H1 (cell line): ENCODE results near the gene KIAA0586.

Source experiments
- CBX5 ChIP-seq: fragments of 300-800, 300-1000 bp; sonication (generic); IDR thresholded peaks from 2 replicates; pipeline ENCODE4 v1.7.1; 2016; ENCODE audit warnings: antibody characterized with exemption, low read length, low read depth
- CBX8 ChIP-seq: fragments of 300-800, 300-1000 bp; sonication (generic); IDR thresholded peaks from 2 replicates; pipeline ENCODE4 v1.7.1; 2016; ENCODE audit warnings: low read depth, low read length, borderline replicate concordance
- EP300 ChIP-seq, 2 experiments: IDR thresholded peaks; 1 replicate in 1 of 2; 2 replicates in 1 of 2; pipeline ENCODE4 v1.6.1; 2011 to 2012; ENCODE audit warnings: low read depth in 2 of 2, low read length in 2 of 2, mild to moderate bottlenecking in 2 of 2, borderline replicate concordance in 1 of 2, inconsistent platforms in 1 of 2, moderate library complexity in 1 of 2
- GABPA ChIP-seq: IDR thresholded peaks from 2 replicates; pipeline ENCODE4 v1.6.1; 2011; ENCODE audit warnings: mild to moderate bottlenecking, low read length, moderate library complexity, borderline replicate concordance; ENCODE audit not compliant: insufficient read depth
- POLR2A ChIP-seq, 2 experiments: IDR thresholded peaks; 1 replicate in 1 of 2; 2 replicates in 1 of 2; pipeline ENCODE4 v1.6.1; 2011; ENCODE audit warnings: low read depth in 2 of 2, low read length in 2 of 2, mild to moderate bottlenecking in 2 of 2; ENCODE audit errors: control extremely low read depth in 1 of 2
- TF ChIP-seq, protein P1 (sequence below), 3 experiments: IDR thresholded peaks; 1 replicate in 2 of 3; 2 replicates in 1 of 3; pipeline versions ENCODE4 v1.5.1 to v1.6.1; 2011; ENCODE audit warnings: low read length in 3 of 3, mild to moderate bottlenecking in 3 of 3, inconsistent platforms in 2 of 3, low read depth in 1 of 3, moderate library complexity in 1 of 3; ENCODE audit not compliant: insufficient read depth in 1 of 3; ENCODE audit errors: control extremely low read depth in 1 of 3

DNA sequence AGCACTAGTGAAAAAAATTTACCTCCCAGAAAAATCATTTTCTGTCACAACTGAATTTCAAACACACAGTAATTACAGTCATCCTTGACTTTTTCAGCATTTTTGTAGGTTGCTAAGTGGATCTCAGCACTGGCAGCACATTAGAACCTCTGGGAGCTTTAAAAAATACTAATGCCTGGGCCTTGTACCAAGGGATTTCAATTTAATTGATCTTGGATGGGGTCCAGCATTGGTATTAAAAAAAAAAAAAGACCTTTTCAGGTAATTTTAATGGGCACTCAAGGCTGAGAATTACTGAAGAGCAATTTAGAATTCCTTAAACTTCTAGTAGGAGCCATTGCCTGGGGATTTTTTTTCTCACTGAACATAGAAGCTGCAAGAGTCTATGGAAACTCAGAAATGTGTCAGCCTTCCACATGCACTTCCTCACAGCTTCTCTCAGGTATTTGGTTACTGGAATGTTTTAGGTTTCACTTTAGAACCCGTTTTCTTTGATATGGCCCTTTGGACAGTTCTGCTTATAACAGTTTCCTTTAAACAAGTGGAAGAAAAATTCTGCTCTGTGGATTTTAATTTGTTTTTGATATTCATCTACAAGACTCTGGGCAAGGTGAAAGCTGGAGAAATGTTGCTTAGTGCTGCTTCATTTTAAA lies 121.7 kb downstream of the KIAA0586 start:
- TF ChIP-seq, protein P1, sequence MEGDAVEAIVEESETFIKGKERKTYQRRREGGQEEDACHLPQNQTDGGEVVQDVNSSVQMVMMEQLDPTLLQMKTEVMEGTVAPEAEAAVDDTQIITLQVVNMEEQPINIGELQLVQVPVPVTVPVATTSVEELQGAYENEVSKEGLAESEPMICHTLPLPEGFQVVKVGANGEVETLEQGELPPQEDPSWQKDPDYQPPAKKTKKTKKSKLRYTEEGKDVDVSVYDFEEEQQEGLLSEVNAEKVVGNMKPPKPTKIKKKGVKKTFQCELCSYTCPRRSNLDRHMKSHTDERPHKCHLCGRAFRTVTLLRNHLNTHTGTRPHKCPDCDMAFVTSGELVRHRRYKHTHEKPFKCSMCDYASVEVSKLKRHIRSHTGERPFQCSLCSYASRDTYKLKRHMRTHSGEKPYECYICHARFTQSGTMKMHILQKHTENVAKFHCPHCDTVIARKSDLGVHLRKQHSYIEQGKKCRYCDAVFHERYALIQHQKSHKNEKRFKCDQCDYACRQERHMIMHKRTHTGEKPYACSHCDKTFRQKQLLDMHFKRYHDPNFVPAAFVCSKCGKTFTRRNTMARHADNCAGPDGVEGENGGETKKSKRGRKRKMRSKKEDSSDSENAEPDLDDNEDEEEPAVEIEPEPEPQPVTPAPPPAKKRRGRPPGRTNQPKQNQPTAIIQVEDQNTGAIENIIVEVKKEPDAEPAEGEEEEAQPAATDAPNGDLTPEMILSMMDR (IDR thresholded peaks at IDR 0.05; ENCODE audit: control extremely low read depth in 1 of 3, insufficient read depth in 1 of 3, low read depth in 1 of 3, low read length in 3 of 3): no peak
- TF ChIP-seq EP300 (IDR thresholded peaks at IDR 0.05; ENCODE audit: borderline replicate concordance in 1 of 2, low read depth in 2 of 2, low read length in 2 of 2) (no peak), CBX8 (no peak), POLR2A (IDR thresholded peaks at IDR 0.05; ENCODE audit: control extremely low read depth in 1 of 2, low read depth in 2 of 2, low read length in 2 of 2) (no peak), CBX5 (no peak), GABPA (no peak)
